NT2/D1 (cell line): ENCODE data around the gene ASMT.

Experiments
- SUZ12 ChIP-seq: IDR thresholded peaks from 2 replicates; pipeline ENCODE4 v1.6.1; 2011; ENCODE audit not compliant: insufficient read length, insufficient read depth; ENCODE audit errors: extremely low read depth
- YY1 ChIP-seq: IDR thresholded peaks from 2 replicates; pipeline ENCODE4 v1.6.1; 2011; ENCODE audit not compliant: insufficient read length, insufficient read depth
- ZNF274 ChIP-seq: IDR thresholded peaks from 2 replicates; pipeline ENCODE4 v1.6.1; 2011; ENCODE audit warnings: mild to moderate bottlenecking, low read depth, low read length

- TF ChIP-seq YY1 (no peak), ZNF274 (no peak), SUZ12 (no peak)
Observed at GRCh38 chrX:1577845-1578244, 37.0 kb upstream of the ASMT start.
